GM23338 (cell line): ENCODE measurements around the gene VAT1.
"Not testable (repeated sequence)": the region's sequence is repeated elsewhere in the genome, so short reads cannot be mapped to it uniquely, and the experiment has no call there.

Experiments used
- CTCF ChIP-seq, 2 experiments: fragments of 200-600 bp in 1 of 2; sonication (generic) in 1 of 2; conservative IDR thresholded peaks; 2 replicates each; pipeline versions ENCODE4 v1.5.1 to v1.6.1; 2016 to 2017; ENCODE audit warnings: antibody characterized with exemption in 2 of 2, low read depth in 2 of 2, mild to moderate bottlenecking in 2 of 2, moderate library complexity in 1 of 2
- EZH2 ChIP-seq: fragments of 200-600 bp; sonication (generic); IDR thresholded peaks from one replicate; pipeline ENCODE4 v1.8.0; 2017; ENCODE audit warnings: antibody characterized with exemption, mild to moderate bottlenecking, low read depth; ENCODE audit not compliant: unreplicated experiment
- JUNB ChIP-seq: IDR thresholded peaks from one replicate; pipeline ENCODE4 v1.6.1; 2016; ENCODE audit warnings: antibody characterized with exemption; ENCODE audit not compliant: unreplicated experiment

GRCh38 chr17:42975701-42976100 lies 46.5 kb downstream of the VAT1 start:
- TF ChIP-seq JUNB; CTCF (conservative IDR thresholded peaks at IDR 0.05; ENCODE audit: low read depth in 2 of 2); EZH2: not testable (repeated sequence)
